ENCODE data around the gene C2orf80. TPM values are rescaled to one million over a fixed set of nuclear protein-coding genes. Genes with fewer than 3 reads are reported as not detected.

The C2orf80 gene
- total and polyA plus RNA-seq, 8 donors: not detected

- H3K27me3 ChIP-seq: no peaks in the 10 kb centered on the region
- ATAC-seq: peak; percentile 53
- intact Hi-C loops (cut with DNase I): no loop called here
- H3K4me3 ChIP-seq: no peak overlapping the region
- no peaks in the 10 kb centered on the region for H3K36me3 ChIP-seq
- H3K27ac ChIP-seq: peak overlapping the region in 1 of 2 donors; percentile 37
- H3K4me1 ChIP-seq: no peaks in the 10 kb centered on the region
- no peak for DNase-seq
- no peak for TF ChIP-seq CTCF (IDR thresholded peaks at IDR 0.05)
- H3K9me3 ChIP-seq: peaks cover 0 to 13% of the 10 kb centered on the region in 2 donors
Measured at GRCh38 chr2:208150956-208151355, 38.9 kb downstream of the C2orf80 start.

GRCh38 chr2:208150094-208150493 lies 39.7 kb downstream of the C2orf80 start:
- intact Hi-C loops (cut with DNase I): no loop called here

GRCh38 chr2:208148803-208149202 lies 41.0 kb downstream of the C2orf80 start:
- intact Hi-C loops (cut with DNase I): no loop called here
- DNase-seq (no peak), ATAC-seq (no peak)
- Histone ChIP-seq H3K4me1 (no peaks in the 10 kb centered on the region), H3K9me3 (peaks cover 0 to 13% of the 10 kb centered on the region in 2 donors), H3K36me3 (no peaks in the 10 kb centered on the region), H3K27ac (no peak overlapping the region), H3K27me3 (no peaks in the 10 kb centered on the region), H3K4me3 (no peak overlapping the region)
- no peak for TF ChIP-seq CTCF (IDR thresholded peaks at IDR 0.05)

More at GRCh38 chr2:208150094-208150493, 39.7 kb downstream of the C2orf80 start:
- Histone ChIP-seq H3K4me1 (no peaks in the 10 kb centered on the region), H3K4me3 (no peak overlapping the region), H3K27me3 (no peaks in the 10 kb centered on the region), H3K27ac (no peak overlapping the region), H3K9me3 (peaks cover 0 to 13% of the 10 kb centered on the region in 2 donors), H3K36me3 (no peaks in the 10 kb centered on the region)
- ATAC-seq (no peak), DNase-seq (no peak)
- TF ChIP-seq CTCF (IDR thresholded peaks at IDR 0.05): no peak

- H3K27ac ChIP-seq: no peak overlapping the region
- no peak for TF ChIP-seq CTCF (IDR thresholded peaks at IDR 0.05)
- ATAC-seq (no peak), DNase-seq (no peak)
- intact Hi-C loops (cut with DNase I): no loop called here
- no peaks in the 10 kb centered on the region for H3K27me3 ChIP-seq
- peaks cover 0 to 13% of the 10 kb centered on the region in 2 donors for H3K9me3 ChIP-seq
- H3K36me3 ChIP-seq: no peaks in the 10 kb centered on the region
- no peaks in the 10 kb centered on the region for H3K4me1 ChIP-seq
- no peak overlapping the region for H3K4me3 ChIP-seq
Measured at GRCh38 chr2:208147759-208148158, 42.1 kb downstream of the C2orf80 start.

- intact Hi-C loops (cut with DNase I): no loop called here
- Histone ChIP-seq H3K4me3 (no peak overlapping the region), H3K27me3 (no peaks in the 10 kb centered on the region), H3K27ac (no peak overlapping the region), H3K9me3 (peaks cover 0 to 10% of the 10 kb centered on the region in 2 donors), H3K4me1 (no peaks in the 10 kb centered on the region), H3K36me3 (no peaks in the 10 kb centered on the region)
- ATAC-seq (no peak), DNase-seq (no peak)
- no peak for TF ChIP-seq CTCF (IDR thresholded peaks at IDR 0.05)
Measured at GRCh38 chr2:208147008-208147407, 42.8 kb downstream of the C2orf80 start.
